Mesenteric fat pad (tissue), 1 donor: ENCODE measurements around the gene BCL6. TPM values are rescaled to one million over a fixed set of nuclear protein-coding genes. Genes with fewer than 3 reads are reported as not detected.

ENCODE experiments used
- DNase-seq: peaks from one replicate; pipeline ENCODE4 v3.0.0-alpha.2; 2020; ENCODE audit warnings: low spot score
- total RNA-seq: library from RNA; stranded (reverse); fragmentation: NEBNext Ultra II Directional; extraction: Animal tissue kit (Norgen Biotek cat#: 25700); gene quantifications from one replicate; pipeline ENCODE4 v1.2.1, GENCODE V29; 2021
- donor health status: DM: yes; HTN: yes; CAD: no.

BCL6 gene
- total RNA-seq, 1 donor from 2014 or later = 255 TPM

GRCh38 chr3:187739561-187740332 is 5.5 kb downstream of the BCL6 start:
- DNase-seq = peak; percentile 95

GRCh38 chr3:187739094-187739560 is 6.1 kb downstream of the BCL6 start:
- DNase-seq = no peak

GRCh38 chr3:187738331-187739093 is 6.8 kb downstream of the BCL6 start:
- no peak for DNase-seq

- DNase-seq = no peak
Measured at GRCh38 chr3:187738071-187738330, 7.3 kb downstream of the BCL6 start.

GRCh38 chr3:187737368-187738070 is 7.7 kb downstream of the BCL6 start:
- DNase-seq = peak; percentile 93

GRCh38 chr3:187737006-187737367 is 8.3 kb downstream of the BCL6 start:
- no peak for DNase-seq

GRCh38 chr3:187736418-187736871 is 8.8 kb downstream of the BCL6 start:
- DNase-seq = no peak

- no peak for DNase-seq
Measured at GRCh38 chr3:187735837-187736236, 9.4 kb downstream of the BCL6 start.

GRCh38 chr3:187735383-187735782 is 9.9 kb downstream of the BCL6 start:
- no peak for DNase-seq

- DNase-seq = no peak
Measured at GRCh38 chr3:187734841-187735240, 10.4 kb downstream of the BCL6 start.

- DNase-seq = no peak
Measured at GRCh38 chr3:187733371-187733770, 11.9 kb downstream of the BCL6 start.

GRCh38 chr3:187729598-187729997 is 15.7 kb downstream of the BCL6 start:
- no peak for DNase-seq

GRCh38 chr3:187728940-187729583 is 16.2 kb downstream of the BCL6 start:
- DNase-seq = no peak

GRCh38 chr3:187728248-187728647 is 17.0 kb downstream of the BCL6 start:
- no peak for DNase-seq

GRCh38 chr3:187726564-187726963 is 18.7 kb downstream of the BCL6 start:
- DNase-seq = no peak

GRCh38 chr3:187725653-187726370 is 19.5 kb downstream of the BCL6 start:
- DNase-seq = no peak

GRCh38 chr3:187725224-187725623 is 20.0 kb downstream of the BCL6 start:
- DNase-seq = no peak

- no peak for DNase-seq
Measured at GRCh38 chr3:187722206-187722612, 23.1 kb downstream of the BCL6 start.

- DNase-seq = no peak
Measured at GRCh38 chr3:187721055-187721454, 24.2 kb downstream of the BCL6 start.

- DNase-seq = no peak
Measured at GRCh38 chr3:187720337-187720670, 25.0 kb downstream of the BCL6 start.
